GM21529 (cell line): Measurements from ENCODE around the gene KCNK5.

Experiments
- ATAC-seq: cut with Tn5 transposase; IDR thresholded peaks from one replicate; pipeline ENCODE4 v1.9.1; 2021; ENCODE audit not compliant: unreplicated experiment

KCNK5 gene

DNA sequence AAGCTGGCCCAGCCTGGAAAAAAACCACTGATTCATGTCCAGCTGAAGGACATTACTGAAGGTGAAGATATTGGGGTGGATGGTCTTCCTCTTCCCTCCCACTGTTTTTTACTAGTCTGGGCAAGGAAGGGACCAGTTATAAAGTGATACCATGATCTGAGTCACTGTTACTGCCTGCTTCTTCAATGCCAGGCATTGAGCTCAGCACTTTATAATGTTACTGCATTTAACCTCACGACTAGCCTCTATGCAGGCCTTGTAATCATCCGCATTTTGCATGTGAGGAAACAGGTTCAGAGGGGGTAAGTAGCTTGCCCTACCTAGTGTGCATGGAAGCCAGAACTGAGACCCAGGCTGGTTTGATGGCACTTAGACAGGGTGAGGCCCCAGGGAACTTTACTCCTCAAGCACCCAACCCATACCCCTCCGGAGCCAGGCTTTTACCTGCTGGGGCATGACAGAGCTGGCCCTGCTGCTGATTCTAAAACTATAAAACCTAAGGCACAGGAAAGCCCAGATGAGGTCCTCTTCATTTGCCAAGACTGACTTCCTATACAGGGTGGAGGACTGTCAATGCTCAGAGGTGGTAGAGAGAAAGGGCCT, 11.0 kb upstream of the KCNK5 start:
- no peak for ATAC-seq

DNA sequence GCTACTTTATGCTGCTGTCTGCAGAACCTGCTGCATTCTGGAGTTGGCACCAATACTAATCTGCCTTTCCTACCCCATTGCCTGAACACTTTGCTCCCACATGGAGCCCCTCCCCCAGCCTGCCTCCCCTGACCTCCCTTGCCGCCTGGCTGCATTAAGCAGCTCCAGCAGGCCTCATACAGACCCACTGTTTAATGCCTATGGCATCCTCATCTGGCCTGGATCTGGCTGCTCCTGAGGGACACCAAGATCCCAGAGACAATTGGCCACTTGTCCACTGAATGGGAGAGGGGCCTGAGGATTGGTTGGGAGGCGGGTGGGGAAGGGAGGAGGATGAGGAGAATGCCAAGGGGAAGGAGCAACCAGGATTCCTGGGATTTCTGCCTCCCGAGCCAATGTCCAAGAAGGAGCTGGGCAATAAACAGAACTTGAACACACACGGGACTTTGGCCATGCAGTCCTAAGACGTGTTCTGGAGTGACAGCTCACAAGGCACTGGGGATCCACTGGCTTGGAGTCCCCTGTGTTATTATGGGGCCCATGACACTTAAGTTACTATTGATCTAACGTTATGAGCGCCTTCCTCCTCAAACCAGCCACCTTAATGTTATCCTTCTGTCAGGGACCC, 10.4 kb upstream of the KCNK5 start:
- no peak for ATAC-seq

DNA sequence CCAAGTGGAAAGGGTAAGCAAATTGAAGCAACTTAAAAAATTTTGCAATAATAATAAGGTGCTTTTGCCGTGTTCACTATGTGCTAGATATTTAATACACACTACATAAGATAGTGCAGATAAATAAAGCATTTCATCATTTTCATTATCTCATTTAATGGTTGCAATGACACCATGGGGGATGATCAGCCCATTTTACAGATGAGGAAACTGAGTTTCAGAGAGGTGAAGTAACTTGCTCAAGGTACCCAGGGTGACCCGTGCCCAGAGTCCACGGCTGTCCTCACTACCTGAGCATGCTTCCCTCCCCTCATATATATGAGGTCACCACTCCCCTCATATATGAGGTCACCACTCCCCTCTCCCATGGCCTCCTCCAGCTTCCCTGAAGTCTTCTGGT, 7.5 kb upstream of the KCNK5 start:
- ATAC-seq: no peak

DNA sequence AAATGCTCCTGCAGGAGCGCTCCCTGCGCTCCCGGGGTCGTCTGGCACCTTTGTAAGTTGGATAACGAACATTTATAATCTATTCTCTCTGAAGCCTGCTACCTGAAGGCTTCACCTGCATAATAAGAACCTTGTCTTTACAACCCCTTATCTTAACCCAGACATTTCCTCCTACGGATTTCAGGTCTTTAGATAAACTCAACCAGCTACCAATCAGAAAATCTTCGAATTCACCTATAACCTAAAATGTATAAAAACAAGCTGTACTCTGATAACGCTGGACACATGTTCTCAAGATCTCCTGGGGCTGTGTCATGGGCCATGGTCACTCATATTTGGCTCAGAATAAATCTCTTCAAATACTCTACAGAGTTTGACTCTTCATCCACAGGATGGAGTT, 4.1 kb upstream of the KCNK5 start:
- no peak for ATAC-seq

DNA sequence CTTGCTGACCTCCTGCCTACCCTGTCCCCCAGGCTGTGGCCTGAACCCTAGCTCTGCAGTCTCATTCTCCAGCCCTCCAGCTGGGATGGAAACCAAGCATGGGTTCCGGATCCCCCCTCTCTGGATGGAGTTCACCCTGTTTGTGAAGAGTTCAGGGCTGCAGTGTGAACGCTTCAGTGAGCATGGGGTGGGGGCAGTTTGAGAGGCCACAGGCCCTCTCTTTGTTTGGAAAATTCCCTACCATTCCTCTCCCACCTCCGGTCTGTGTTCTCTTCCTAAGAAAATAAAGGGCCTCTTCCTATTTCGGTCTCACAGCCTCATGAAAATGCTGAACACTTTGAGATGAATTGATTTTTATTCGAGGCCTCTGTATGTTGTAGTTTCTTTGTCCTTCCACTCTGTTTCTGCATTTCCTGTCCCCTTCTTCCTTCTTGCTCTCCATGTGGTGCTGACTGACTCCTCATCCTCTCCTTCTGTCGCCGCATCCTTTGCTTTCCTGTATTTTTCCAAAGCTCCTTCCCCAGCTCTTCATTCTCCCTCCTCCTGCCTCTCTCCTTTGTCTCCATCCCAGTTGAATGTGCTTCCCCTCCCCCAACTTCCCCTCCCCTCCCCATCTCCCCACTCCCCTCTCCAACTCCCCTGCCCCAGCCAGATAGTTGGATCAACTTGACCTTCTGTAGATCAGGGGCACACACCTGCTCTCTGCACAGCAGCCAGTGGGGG, 2.4 kb upstream of the KCNK5 start:
- ATAC-seq: no peak

DNA sequence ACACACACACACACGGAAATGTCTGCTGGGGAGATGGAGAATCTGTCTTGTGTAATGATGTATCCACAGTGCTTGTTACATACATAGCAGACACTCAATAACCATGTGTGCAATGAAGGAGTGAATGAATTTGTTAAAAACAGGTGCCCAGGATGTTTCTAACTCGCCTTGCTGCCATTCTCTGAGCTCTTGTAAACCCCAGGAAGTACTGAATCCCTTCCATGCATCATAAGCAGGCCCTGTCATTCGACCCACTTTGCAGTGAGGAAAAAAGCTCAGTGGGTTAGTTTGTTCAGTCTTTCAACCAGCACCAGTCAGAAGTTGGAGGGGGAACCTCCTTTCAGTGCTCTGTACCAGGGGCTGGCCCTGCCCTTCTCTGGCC, 1.4 kb upstream of the KCNK5 start:
- no peak for ATAC-seq

DNA sequence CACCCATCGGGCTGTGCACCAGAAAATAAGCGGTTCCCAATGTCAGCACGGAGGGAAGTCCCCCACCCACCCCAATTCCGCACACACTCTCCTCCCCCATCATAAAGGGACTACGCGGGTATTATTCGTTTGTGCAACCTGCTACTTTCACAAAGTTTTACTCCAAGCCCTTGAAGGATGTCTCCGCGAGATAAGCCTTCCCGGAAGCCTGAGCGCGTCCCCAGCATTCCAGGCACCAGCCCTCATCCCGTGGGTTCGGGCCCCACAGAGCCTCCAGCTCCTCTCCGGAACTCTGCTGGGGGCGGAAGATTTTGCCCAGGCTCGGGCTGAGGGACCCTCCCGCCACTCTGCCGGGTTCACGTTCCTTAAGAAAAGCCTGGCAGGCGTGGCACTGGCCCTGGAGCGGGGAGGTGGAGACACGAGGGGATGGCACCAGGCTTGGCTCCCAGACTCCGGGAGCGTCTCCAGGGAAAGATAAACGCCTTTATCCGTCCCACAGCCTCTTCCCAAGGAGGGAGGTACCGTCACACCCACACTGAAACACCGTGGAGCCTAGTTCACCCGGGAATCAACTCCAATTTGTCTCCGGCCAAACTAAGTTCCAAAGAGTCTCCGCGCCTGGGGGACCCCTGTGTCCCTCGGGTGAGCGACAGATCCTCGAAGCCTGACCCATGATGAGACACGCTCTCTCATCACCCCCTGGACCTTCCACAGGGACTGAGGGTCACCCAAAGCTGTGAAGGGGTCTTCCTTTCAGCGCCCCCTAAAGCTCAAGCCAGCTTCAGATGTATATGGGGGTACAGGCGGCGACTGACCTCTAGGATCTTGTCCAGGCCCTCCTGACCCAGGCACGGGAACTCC, 934 bp downstream of the KCNK5 start:
- ATAC-seq: no peak

DNA sequence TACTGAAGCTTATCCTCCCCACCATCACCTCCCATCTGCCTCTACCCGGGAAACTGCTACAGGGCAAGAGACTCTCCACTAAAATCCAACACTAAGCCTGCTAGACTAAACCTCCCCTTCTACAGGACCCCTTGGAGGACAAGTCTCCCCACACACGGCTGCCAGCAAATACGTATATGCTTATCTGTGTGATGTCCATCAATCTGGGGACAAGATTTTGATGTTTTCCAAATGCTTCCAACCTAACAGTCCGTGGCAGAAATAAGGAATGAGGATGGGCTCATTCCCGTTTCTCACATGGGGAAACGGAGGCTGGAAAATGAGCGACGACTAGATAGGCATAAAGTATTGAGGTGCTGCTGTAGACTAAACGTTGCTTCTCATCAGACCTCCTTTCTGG, 1.8 kb downstream of the KCNK5 start:
- no peak for ATAC-seq

DNA sequence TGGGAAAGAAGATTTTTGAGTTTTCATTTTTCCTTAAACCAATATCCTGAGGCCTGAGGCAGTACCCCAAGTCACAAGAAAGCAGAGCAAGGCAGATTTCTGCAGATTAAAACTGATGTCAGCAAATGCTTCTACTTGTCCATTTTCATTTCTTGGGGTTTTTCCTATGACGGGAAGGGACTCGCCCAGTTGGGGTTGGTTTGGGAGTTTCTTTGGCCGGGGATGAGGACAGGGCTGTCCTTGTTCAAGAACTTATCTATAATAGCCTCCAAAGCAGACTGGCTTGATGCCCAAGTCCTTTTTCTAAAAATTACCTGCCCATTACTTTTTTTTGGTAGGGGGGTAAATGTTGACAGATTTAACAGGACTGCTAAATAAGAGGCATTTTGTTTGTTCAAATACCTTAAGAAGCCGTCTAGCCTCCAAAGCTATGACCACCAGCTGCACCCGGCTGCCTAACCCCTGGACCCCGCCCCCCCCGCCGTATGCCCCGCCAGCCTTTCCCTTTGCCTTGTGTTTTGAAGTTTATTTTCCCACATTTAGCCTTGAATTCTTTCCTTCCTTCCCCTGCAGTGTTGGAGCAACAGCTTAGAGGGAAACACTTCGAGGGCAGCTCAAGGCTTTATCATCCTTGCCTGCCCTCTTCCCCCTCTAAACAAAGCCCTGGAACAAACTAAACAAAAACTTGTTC, 2.5 kb downstream of the KCNK5 start:
- no peak for ATAC-seq

DNA sequence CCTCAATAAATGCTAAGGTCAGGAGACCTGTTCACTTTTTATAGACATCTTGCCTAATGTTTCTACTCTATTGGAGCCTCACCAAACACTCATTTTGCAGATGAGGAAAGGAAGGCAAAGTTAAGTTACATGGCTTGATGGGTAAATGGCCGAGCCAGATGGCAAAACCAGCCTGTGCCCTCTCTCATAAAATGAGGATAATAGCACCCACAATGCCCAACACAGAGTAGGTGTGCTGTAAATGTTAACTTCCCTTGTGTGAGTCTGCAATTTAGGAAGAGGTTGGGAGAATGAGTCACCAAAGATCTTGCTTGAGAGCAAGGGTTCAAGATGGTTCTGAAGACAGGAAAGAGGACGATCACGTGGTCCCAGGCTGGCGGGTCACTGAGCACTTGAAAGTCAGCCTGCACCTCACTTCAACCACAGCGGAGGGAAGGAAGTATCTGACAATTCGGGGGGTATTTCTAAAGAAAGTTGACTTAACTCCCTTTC, 3.3 kb downstream of the KCNK5 start:
- no peak for ATAC-seq

DNA sequence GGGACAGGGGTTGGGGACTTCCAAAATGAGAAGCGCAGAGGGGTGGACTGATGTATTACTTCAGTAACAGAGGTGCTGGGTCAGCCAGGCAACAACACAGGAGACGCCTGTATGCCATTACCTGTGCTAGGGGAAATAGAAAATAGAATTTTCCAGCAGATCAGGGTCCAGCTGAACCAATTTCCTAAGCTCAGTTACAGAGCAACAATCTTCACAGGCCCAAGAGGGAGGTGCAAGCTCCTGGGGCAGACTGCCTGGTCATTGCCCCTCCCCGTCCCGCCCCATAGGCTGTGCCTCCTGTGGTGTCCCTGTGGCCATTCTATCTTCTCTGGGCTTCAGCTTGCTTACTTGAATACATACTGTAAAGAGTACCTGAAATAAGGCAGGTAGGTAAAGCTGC, 3.7 kb downstream of the KCNK5 start:
- no peak for ATAC-seq

DNA sequence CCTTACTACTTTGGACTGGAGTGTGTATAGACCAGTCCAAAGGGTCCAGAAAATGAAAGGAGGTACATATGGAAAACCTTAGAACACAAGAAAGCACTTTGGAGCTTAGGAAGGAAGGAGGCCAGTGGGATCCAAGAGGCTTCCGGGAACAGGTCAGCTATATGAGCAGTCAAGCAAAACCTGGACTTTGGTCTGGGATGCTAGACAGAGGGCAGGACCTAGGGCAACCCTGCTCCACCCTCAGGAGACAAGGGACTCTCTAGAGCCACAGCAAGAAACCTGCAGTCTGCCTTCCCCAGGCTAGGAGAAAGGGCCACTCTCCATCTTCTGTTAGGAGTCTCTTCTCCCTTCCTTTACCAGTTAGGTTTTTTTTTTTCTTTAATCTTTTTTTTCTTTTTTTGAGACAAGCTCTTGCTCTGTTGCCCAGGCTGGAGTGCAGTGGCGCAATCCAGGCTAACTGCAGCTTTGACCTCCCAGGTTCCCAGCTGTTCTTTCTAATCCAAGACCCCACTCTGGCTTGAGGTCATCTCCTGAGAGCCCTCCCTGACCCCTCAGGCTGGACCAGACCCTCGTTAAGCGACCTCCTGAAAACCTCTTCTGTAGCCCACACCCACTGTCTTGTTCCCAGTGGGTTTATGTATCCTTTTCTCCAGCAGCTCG, 4.6 kb downstream of the KCNK5 start:
- no peak for ATAC-seq

DNA sequence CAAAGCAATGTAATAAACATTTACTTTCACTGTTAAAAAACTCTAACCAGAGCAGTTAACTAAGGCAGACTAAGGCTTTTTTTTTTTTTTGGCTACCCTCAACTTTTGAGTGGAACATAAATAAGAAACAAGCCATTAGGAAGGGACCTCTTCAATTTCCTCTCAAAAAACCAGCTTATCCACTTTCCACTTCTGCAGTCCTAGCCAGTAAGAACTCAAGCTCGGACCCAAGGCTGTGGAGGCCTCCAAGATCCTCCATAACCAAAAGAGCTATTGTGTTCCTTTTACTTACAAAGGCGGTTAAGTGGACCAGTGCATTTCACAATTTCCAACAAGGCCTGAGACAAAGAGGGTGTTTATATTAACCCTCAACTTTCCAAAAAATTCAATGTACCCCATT, 5.3 kb downstream of the KCNK5 start:
- ATAC-seq: no peak

DNA sequence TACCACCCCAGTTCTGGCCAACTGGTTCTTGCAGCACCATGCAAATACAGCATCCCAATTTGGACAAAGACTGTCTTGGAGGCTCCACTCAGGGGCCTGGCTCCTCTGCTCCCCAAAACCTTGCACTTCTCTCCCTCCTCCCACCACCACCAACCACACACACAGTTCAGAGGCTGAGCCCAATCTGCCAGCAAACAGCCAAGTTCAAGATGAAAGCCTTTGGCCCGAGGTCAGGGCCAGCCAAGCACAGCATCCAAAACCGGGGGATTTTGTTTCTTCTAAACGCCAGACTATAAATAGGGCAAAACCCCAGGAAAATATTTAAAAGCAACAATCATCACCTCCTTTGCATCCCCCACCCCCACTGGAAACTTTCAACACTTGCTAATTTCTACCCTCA, 5.7 kb downstream of the KCNK5 start:
- ATAC-seq: no peak

DNA sequence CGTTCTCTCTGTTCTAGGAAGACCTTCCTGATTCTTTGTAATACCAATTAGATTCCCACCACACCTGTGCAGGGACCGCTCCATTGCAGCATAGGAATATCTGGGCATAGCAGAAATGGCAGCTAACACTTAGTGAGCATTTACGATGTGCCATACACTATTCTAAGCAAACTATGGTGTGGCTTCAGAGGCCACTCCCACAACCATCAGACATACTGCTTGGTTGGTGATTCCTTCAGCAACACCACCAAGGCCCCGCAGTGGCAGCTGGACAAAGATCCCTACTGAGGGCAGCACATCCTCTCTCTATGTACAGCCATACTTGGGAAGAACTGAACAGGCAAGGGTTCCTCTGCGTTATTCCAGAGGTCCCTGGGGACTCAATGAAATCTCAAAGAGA, 6.2 kb downstream of the KCNK5 start:
- no peak for ATAC-seq

DNA sequence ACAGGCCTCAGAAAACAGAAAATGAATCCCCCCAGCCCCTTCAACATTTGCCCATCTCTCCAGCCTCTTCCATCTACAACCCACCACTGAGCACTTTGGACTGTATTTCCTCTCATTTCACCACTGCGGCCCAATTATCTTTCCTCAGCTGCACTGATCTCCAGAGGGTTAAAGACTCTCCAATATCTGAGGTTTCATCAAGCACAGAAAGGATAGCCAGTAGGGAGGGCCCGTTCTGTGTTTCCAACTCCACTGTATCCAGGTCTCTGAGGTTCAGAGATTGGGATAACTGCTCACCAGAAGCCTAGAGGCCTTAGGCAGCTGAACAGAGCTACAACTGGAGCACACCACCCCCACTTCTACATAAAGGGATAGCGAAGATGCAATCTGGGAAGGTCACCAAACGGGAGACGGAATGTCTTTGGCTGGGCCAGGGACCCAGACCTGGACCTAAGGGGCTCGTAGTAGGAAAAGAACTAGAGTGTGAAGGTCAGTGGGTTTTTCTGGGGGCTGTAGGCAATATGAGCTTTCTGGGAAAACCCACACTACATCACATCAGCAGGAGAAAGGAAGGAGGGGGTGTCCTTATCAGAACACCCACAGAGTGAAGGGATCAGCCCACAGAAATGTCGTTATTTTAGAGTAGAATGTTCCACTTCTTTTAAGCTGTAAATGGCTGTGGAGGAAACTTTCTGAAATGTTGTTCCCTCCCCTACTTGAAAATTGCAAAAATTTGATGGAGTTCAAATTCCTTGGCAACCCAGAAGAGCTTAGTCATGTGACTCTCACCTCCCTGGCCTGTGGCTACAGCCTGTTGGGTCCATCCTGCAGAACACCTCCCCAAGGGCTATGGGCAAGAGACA, 7.3 kb downstream of the KCNK5 start:
- no peak for ATAC-seq

DNA sequence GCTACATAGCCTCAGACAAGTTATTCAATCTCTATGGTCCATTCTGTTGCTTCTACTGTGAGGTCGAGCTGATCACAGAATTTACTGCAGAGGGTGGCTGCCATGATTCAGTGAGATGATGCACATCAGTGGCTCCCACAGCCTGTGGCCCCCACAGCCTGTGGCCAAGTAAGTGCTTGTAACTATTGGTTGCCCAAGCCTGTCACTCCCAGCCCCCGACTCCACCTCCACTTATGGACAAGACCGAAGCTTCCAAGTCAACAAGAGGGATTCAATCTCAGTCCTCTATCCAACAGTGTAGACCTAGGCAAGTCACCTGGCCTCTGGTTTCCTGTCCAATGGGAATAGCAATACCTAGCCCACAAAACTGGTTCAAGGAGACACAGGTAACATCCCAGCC, 8.2 kb downstream of the KCNK5 start:
- no peak for ATAC-seq

DNA sequence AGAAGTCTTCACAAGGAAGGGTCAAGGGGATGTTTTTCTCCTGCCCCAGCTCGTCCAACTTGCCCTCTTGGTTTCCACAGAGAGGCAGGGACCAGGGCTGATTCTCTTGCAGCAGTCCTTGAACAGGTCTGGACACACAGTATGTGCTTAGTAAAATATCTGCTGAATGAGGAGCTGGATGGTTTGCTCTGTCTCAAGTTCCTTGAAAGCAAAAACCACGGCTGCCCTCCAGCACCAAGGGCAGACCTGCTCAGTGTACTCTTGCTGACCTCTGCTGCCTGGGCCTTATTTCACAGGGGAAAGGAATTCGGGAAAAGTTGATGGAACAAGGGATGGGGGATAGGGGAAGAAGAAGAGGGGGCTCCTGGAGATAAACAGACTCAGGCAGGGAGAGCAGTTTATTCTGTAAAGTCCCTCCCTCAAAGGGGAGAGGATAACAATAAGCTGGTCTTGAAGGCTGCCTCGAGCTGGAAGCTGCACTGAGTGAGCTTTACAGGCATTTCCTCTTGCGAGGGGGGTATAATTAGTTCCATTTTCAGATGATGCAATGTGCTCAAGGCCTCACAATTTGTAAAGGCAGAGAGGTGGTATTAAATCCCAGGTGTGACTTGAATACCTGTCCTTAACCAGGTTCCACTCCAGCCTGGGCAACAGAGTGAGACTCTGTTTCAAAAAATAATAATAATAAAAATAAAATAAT, 10.3 kb downstream of the KCNK5 start:
- ATAC-seq: no peak
